Measurements from ENCODE around the gene HDHD2. TPM values are rescaled to one million over a fixed set of nuclear protein-coding genes. Genes with fewer than 3 reads are reported as not detected.

Gene HDHD2
- total RNA-seq, 4 donors from 2014 or later: 16.5 to 44.4 (median 29.6) TPM

- peaks cover 0 to 10% (median 0%) of the 10 kb centered on the region in 3 donors for H3K36me3 ChIP-seq
- no peak for TF ChIP-seq POLR2A (IDR thresholded peaks at IDR 0.05)
- no peak for TF ChIP-seq EP300 (IDR thresholded peaks at IDR 0.05)
- no peak for TF ChIP-seq CTCF (IDR thresholded peaks at IDR 0.05)
- WGBS, 2 donors: 72 to 76% methylated on average over 3 of the region's 3 CpGs
- no peaks in the 10 kb centered on the region for H3K9me3 ChIP-seq
- no peak for DNase-seq (ENCODE audit: low spot score in 2 of 2)
- no peak overlapping the region for H3K4me3 ChIP-seq
- H3K27ac ChIP-seq: no peak overlapping the region
- H3K4me1 ChIP-seq: no peaks in the 10 kb centered on the region
- no peaks in the 10 kb centered on the region for H3K27me3 ChIP-seq
Observed at GRCh38 chr18:47067648-47068047, 82.7 kb downstream of the HDHD2 start.

- 90 to 93% methylated on average over 8 of the region's 8 CpGs for WGBS, 2 donors
- DNase-seq (ENCODE audit: low spot score in 2 of 2): no peak
- Histone ChIP-seq H3K27me3 (no peaks in the 10 kb centered on the region), H3K36me3 (peaks cover 0 to 21% (median 0%) of the 10 kb centered on the region in 3 donors), H3K4me3 (no peak overlapping the region), H3K4me1 (no peaks in the 10 kb centered on the region), H3K27ac (no peak overlapping the region), H3K9me3 (no peaks in the 10 kb centered on the region)
- no peak for TF ChIP-seq EP300 (IDR thresholded peaks at IDR 0.05)
- TF ChIP-seq CTCF (IDR thresholded peaks at IDR 0.05): no peak
- no peak for TF ChIP-seq POLR2A (IDR thresholded peaks at IDR 0.05)
Observed at GRCh38 chr18:47063096-47063495, 87.2 kb downstream of the HDHD2 start.

GRCh38 chr18:47062471-47062870, 87.8 kb downstream of the HDHD2 start:
- WGBS, 2 donors: 63 to 66% methylated on average over 2 of the region's 2 CpGs
- H3K36me3 ChIP-seq: peaks cover 0 to 16% (median 0%) of the 10 kb centered on the region in 3 donors
- no peak for TF ChIP-seq CTCF (IDR thresholded peaks at IDR 0.05)

More at GRCh38 chr18:47062471-47062870, 87.8 kb downstream of the HDHD2 start:
- Histone ChIP-seq H3K4me3 (no peak overlapping the region), H3K4me1 (no peaks in the 10 kb centered on the region), H3K9me3 (no peaks in the 10 kb centered on the region), H3K27me3 (no peaks in the 10 kb centered on the region), H3K27ac (no peak overlapping the region)
- DNase-seq (ENCODE audit: low spot score in 2 of 2): no peak

Small RNA genes within 50 kb of the gene (small RNA-seq; reads per million reads assigned to genes)
- gene AC012254.4: not detected

Other genes starting within 250 kb of the HDHD2 start
- gene PIAS2, start 233.0 kb downstream of the HDHD2 start, total RNA-seq: 10 to 100 TPM; 18.8 to 25.3 (median 22.0) TPM
- 10 to 100 TPM in 2 of 4 donors, 1 to 10 TPM in 2; 2.4 to 11.7 (median 7.8) TPM for gene KATNAL2, start 232.9 kb downstream of the HDHD2 start, total RNA-seq
- not detected for gene ELOA2, start 114.9 kb downstream of the HDHD2 start, total RNA-seq
- gene IER3IP1, start 25.9 kb upstream of the HDHD2 start, total RNA-seq: 1 to 10 TPM; 7.5 to 8.7 (median 8.0) TPM
- not detected for gene SKOR2, start 101.2 kb upstream of the HDHD2 start, total RNA-seq

Measured in tibial nerve (tissue), 4 donors.